ENCODE results near the gene WDR4. TPM values are rescaled to one million over a fixed set of nuclear protein-coding genes. Genes with fewer than 3 reads are reported as not detected.
"Not testable (repeated sequence)": the region's sequence is repeated elsewhere in the genome, so short reads cannot be mapped to it uniquely, and the experiment has no call there.

WDR4 gene
- polyA plus RNA-seq, 1 of the 3 experiments (the other 2 are of a cell fraction) = 26.5 TPM

DNA sequence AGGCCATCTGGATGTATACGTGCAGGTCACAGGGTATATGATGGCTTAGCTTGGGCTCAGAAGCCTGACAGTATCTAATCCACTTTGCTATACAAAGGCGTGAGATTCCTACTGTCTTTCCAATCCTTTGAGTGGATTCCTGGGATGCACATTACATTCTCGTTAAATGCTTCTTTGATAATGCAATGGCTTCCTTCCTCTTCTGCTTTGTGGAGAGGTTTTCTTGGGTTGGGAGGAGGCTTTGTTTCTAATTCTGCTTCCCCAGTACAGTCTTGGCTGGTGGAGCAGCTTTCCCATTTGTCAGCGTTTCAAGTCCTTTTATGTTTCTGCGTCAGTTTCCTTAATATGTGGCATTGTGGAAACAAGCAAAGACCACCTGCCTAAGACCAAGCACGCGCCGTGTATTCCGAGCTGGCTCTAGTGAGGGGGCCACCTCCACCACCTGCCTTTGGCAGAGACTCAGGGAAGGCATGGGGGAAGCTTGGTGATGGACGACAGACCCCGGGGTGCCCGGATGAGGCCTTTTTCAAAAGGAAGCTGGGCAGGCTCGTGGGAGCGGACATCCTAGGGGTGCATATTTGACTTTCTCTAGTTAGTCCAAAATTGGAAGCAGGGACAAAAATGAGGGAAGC lies 72.7 kb downstream of the WDR4 start:
- DNase-seq = no peak
- Histone ChIP-seq H3K36me3 (replicated peaks in 1 of 2; ENCODE audit: control insufficient read depth in 1 of 2, insufficient read depth in 2 of 2, low read length in 1 of 2) (no peaks in the 10 kb centered on the region), H3K4me1 (ENCODE audit: control insufficient read depth in 1 of 2, insufficient read depth in 2 of 2, low read depth in 1 of 2, low read length in 1 of 2) (no peaks in the 10 kb centered on the region), H2AFZ (ENCODE audit: low read depth) (no peak overlapping the region), H4K20me1 (ENCODE audit: insufficient read depth) (no peaks in the 10 kb centered on the region), H3K79me2 (ENCODE audit: insufficient read depth) (no peaks in the 10 kb centered on the region), H3K4me2 (no peak overlapping the region), H3K9ac (no peak overlapping the region), H3K4me3 (ENCODE audit: low read depth in 2 of 2, low read length in 1 of 2) (no peak overlapping the region), H3K27ac (ENCODE audit: low read depth in 2 of 2, low read length in 1 of 2) (no peak overlapping the region), H3K9me3 (no peaks in the 10 kb centered on the region), H3F3A (replicated peaks; ENCODE audit: insufficient read depth) (no peaks in the 10 kb centered on the region), H3K9me2 (no peaks in the 10 kb centered on the region), H3K27me3 (ENCODE audit: insufficient read depth) (no peaks in the 10 kb centered on the region; the same call in 1 of the 2 replicates)
- ChIA-PET CTCF (interaction anchor here (1.4 to 2.1 kb wide), 3 partner anchors 10 to 213 kb away, joined by 3 to 10 read pairs (median 9); no protein-coding TSS in a partner anchor), POLR2A (no interaction called here)
- TF ChIP-seq EP300 (IDR thresholded peaks at IDR 0.05; ENCODE audit: borderline replicate concordance in 1 of 2, low read depth in 1 of 2, low read length in 1 of 2) = no peak
- no peak for TF ChIP-seq ELF1 (IDR thresholded peaks at IDR 0.05)
- no peak for TF ChIP-seq FOXJ3 (CRISPR knock-in tag; IDR thresholded peaks at IDR 0.05)
- TF ChIP-seq TEAD4 (IDR thresholded peaks at IDR 0.05; ENCODE audit: borderline replicate concordance, insufficient read depth) = no peak
- TF ChIP-seq GATA2 (CRISPR knock-in tag; IDR thresholded peaks at IDR 0.05) = no peak
- TF ChIP-seq GABPA (IDR thresholded peaks at IDR 0.05; ENCODE audit: low read depth) = no peak
- TF ChIP-seq FOXM1 (IDR thresholded peaks at IDR 0.05; ENCODE audit: low read depth) = no peak
- TF ChIP-seq RCOR1 (IDR thresholded peaks at IDR 0.05; ENCODE audit: low read length) = no peak
- no peak for TF ChIP-seq NFIC (IDR thresholded peaks at IDR 0.05; ENCODE audit: borderline replicate concordance)
- no peak for TF ChIP-seq CHD2 (IDR thresholded peaks at IDR 0.05; ENCODE audit: low read length, partially characterized antibody)
- no peak for TF ChIP-seq YY1 (IDR thresholded peaks at IDR 0.05; ENCODE audit: low read depth)
- no peak for TF ChIP-seq SIN3A (IDR thresholded peaks at IDR 0.05; ENCODE audit: borderline replicate concordance, low read depth, low read length)
- WGBS (ENCODE audit: low lambda C conversion rate) = 59% methylated on average over 14 of the region's 14 CpGs

DNA sequence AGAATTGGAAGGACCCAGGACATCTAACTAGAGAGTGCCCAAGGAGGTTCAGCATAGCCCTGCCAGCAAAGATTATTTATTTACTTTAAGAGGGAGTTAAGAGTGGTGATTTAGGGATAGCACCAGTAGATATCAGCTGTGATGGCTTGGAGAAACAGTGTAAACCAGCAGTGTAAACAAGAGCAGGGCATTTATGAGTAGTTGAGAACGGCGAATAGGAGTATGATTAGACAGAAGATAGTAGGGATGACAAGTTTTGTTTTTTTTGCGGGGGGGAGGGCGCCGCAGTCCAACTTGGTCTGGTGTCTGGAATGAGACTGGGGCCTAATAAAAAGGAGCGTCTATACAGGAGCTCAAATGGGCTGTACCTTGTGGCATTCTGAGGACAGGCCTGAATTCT lies 77.7 kb downstream of the WDR4 start:
- H3K9me2 ChIP-seq; H3K4me3 ChIP-seq (ENCODE audit: low read depth in 2 of 2, low read length in 1 of 2); H3K9me3 ChIP-seq; H3K79me2 ChIP-seq (ENCODE audit: insufficient read depth); DNase-seq; H3K36me3 ChIP-seq (replicated peaks in 1 of 2; ENCODE audit: control insufficient read depth in 1 of 2, insufficient read depth in 2 of 2, low read length in 1 of 2); H3K9ac ChIP-seq; H2AFZ ChIP-seq (ENCODE audit: low read depth); H3K27me3 ChIP-seq (ENCODE audit: insufficient read depth); H3K27ac ChIP-seq (ENCODE audit: low read depth in 2 of 2, low read length in 1 of 2); H4K20me1 ChIP-seq (ENCODE audit: insufficient read depth); H3F3A ChIP-seq (replicated peaks; ENCODE audit: insufficient read depth); H3K4me1 ChIP-seq (ENCODE audit: control insufficient read depth in 1 of 2, insufficient read depth in 2 of 2, low read depth in 1 of 2, low read length in 1 of 2); POLR2A ChIA-PET; CTCF ChIA-PET; H3K4me2 ChIP-seq: not testable (repeated sequence)
- 78% methylated on average over 6 of the region's 6 CpGs for WGBS (ENCODE audit: low lambda C conversion rate)

DNA sequence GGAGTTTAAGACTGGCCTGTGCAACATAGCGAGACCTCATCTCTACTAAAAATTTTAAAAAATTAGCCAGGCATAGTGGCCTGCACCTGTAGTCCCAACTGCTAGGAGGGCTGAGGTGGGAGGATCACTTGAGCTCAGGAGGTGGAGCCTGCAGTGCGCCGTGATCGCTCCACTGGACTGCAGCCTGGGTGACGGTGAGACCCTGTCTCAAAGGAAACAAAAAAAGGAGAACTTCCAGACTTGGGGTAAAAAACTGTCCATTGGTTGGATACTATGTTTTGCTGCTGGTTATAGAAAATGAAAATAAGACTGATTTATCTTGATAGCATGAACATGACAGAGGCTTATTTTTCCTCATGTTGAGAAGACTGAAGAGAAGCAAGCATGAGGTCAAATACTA lies 79.4 kb downstream of the WDR4 start:
- no peaks in the 10 kb centered on the region for H3K79me2 ChIP-seq (ENCODE audit: insufficient read depth)
- TF ChIP-seq CHD2 (IDR thresholded peaks at IDR 0.05; ENCODE audit: low read length, partially characterized antibody) = no peak
- no peak for TF ChIP-seq MXI1 (IDR thresholded peaks at IDR 0.05; ENCODE audit: low read depth, low read length)
- no peak for TF ChIP-seq TCF12 (IDR thresholded peaks at IDR 0.05)
- TF ChIP-seq, protein P1, sequence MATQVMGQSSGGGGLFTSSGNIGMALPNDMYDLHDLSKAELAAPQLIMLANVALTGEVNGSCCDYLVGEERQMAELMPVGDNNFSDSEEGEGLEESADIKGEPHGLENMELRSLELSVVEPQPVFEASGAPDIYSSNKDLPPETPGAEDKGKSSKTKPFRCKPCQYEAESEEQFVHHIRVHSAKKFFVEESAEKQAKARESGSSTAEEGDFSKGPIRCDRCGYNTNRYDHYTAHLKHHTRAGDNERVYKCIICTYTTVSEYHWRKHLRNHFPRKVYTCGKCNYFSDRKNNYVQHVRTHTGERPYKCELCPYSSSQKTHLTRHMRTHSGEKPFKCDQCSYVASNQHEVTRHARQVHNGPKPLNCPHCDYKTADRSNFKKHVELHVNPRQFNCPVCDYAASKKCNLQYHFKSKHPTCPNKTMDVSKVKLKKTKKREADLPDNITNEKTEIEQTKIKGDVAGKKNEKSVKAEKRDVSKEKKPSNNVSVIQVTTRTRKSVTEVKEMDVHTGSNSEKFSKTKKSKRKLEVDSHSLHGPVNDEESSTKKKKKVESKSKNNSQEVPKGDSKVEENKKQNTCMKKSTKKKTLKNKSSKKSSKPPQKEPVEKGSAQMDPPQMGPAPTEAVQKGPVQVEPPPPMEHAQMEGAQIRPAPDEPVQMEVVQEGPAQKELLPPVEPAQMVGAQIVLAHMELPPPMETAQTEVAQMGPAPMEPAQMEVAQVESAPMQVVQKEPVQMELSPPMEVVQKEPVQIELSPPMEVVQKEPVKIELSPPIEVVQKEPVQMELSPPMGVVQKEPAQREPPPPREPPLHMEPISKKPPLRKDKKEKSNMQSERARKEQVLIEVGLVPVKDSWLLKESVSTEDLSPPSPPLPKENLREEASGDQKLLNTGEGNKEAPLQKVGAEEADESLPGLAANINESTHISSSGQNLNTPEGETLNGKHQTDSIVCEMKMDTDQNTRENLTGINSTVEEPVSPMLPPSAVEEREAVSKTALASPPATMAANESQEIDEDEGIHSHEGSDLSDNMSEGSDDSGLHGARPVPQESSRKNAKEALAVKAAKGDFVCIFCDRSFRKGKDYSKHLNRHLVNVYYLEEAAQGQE (IDR thresholded peaks at IDR 0.05; ENCODE audit: low read depth, low read length) = no peak
- no peak for TF ChIP-seq RXRA (IDR thresholded peaks at IDR 0.05; ENCODE audit: borderline replicate concordance, low read depth)
- no peak for TF ChIP-seq EP300 (IDR thresholded peaks at IDR 0.05; ENCODE audit: borderline replicate concordance in 1 of 2, low read depth in 1 of 2, low read length in 1 of 2)
- no peak for TF ChIP-seq JUND (IDR thresholded peaks at IDR 0.05)
- DNase-seq = no peak
- H4K20me1 ChIP-seq (ENCODE audit: insufficient read depth) = no peaks in the 10 kb centered on the region
- no peaks in the 10 kb centered on the region for H3K9me2 ChIP-seq
- H3K4me2 ChIP-seq = no peak overlapping the region
- POLR2A ChIA-PET = no interaction called here
- H3K27ac ChIP-seq (ENCODE audit: low read depth in 2 of 2, low read length in 1 of 2) = no peak overlapping the region
- no peaks in the 10 kb centered on the region; the same call in 1 of the 2 replicates for H3K27me3 ChIP-seq (ENCODE audit: insufficient read depth)
- WGBS (ENCODE audit: low lambda C conversion rate) = 83% methylated on average over 5 of the region's 5 CpGs
- H3K9me3 ChIP-seq = no peaks in the 10 kb centered on the region
- H3K4me1 ChIP-seq (ENCODE audit: control insufficient read depth in 1 of 2, insufficient read depth in 2 of 2, low read depth in 1 of 2, low read length in 1 of 2) = no peaks in the 10 kb centered on the region
- no peak overlapping the region for H3K9ac ChIP-seq
- no peaks in the 10 kb centered on the region for H3K36me3 ChIP-seq (replicated peaks in 1 of 2; ENCODE audit: control insufficient read depth in 1 of 2, insufficient read depth in 2 of 2, low read length in 1 of 2)
- CTCF ChIA-PET = no interaction called here
- H2AFZ ChIP-seq (ENCODE audit: low read depth) = no peak overlapping the region
- H3F3A ChIP-seq (replicated peaks; ENCODE audit: insufficient read depth) = no peaks in the 10 kb centered on the region
- no peak overlapping the region for H3K4me3 ChIP-seq (ENCODE audit: low read depth in 2 of 2, low read length in 1 of 2)
